IMR-90 (cell line): Measurements from ENCODE around the gene POU3F2. TPM values are rescaled to one million over a fixed set of nuclear protein-coding genes. Genes with fewer than 3 reads are reported as not detected.

Source experiments
- ATAC-seq: fragments of 200-7000 bp; cut with Tn5 transposase; 2 replicates; pipeline ENCODE4 v1.9.1; 2020; ENCODE audit warnings: low read depth, mild to moderate bottlenecking, moderate library complexity
- BruUV-seq: library from RNA; stranded (reverse); fragments of 400-500 nt; replicated peaks from 2 replicates; lab custom pipeline; 2021; lab: Mats Ljungman, UMichigan
- CTCF ChIA-PET: fragments of 300-600 bp; formaldehyde crosslinking; extraction: SDS; loops from one replicate; lab custom pipeline; 2021; ENCODE audit warnings: antibody characterized with exemption; lab: Yijun Ruan, JAX
- POLR2A ChIA-PET: fragments of 300-600 bp; sonication (Branson Sonifier 250); formaldehyde crosslinking; loops from one replicate; lab custom pipeline; 2022; ENCODE audit warnings: antibody characterized with exemption; ENCODE audit not compliant: unreplicated experiment; lab: Charles Lee
- DNase-seq: peaks from one replicate; pipeline ENCODE4 v3.0.0; 2013
- H2AFZ ChIP-seq: replicated peaks from 2 replicates; pipeline ENCODE3; 2013; ENCODE audit warnings: low read length, mild to moderate bottlenecking; ENCODE audit not compliant: poor library complexity
- H2AK5ac ChIP-seq: 2 replicates; pipeline ENCODE4 v1.6.1; 2013; ENCODE audit warnings: low read depth, low read length, inconsistent platforms
- H2AK9ac ChIP-seq: replicated peaks from 2 replicates; pipeline ENCODE3; 2013; ENCODE audit warnings: mild to moderate bottlenecking, low read depth, low read length, moderate library complexity; ENCODE audit not compliant: poor library complexity
- H2BK120ac ChIP-seq: 2 replicates; pipeline ENCODE4 v1.6.1; 2013; ENCODE audit warnings: low read depth, low read length, inconsistent platforms
- H2BK15ac ChIP-seq: 3 replicates; pipeline ENCODE4 v1.6.1; 2013; ENCODE audit warnings: low read depth, low read length, inconsistent platforms
- H2BK20ac ChIP-seq: 2 replicates; pipeline ENCODE4 v1.6.1; 2013; ENCODE audit warnings: low read depth, mild to moderate bottlenecking, inconsistent platforms, low read length, moderate library complexity
- H2BK5ac ChIP-seq: 2 replicates; pipeline ENCODE4 v1.6.1; 2013; ENCODE audit warnings: mild to moderate bottlenecking, low read depth, low read length, inconsistent platforms; ENCODE audit not compliant: poor library complexity, severe bottlenecking
- H3K14ac ChIP-seq: replicated peaks from 2 replicates; pipeline ENCODE4 v1.6.1; 2013; ENCODE audit warnings: low read depth, low read length, inconsistent platforms
- H3K18ac ChIP-seq: 2 replicates; pipeline ENCODE4 v1.6.1; 2013; ENCODE audit warnings: low read depth, low read length, control low read depth
- H3K23ac ChIP-seq: 2 replicates; pipeline ENCODE4 v1.6.1; 2013; ENCODE audit warnings: low read depth, low read length, inconsistent platforms
- H3K27ac ChIP-seq: 2 replicates; pipeline ENCODE4 v1.5.1; 2013; ENCODE audit warnings: mild to moderate bottlenecking, control low read depth, low read length; ENCODE audit not compliant: insufficient read depth
- H3K27me3 ChIP-seq: 2 replicates; pipeline ENCODE4 v1.6.1; 2013; ENCODE audit warnings: low read length; ENCODE audit not compliant: control insufficient read depth, insufficient read depth
- H3K36me3 ChIP-seq: 2 replicates; pipeline ENCODE4 v1.6.1; 2013; ENCODE audit warnings: low read length, mixed read lengths; ENCODE audit not compliant: control insufficient read depth, insufficient read depth
- H3K4ac ChIP-seq: 2 replicates; pipeline ENCODE4 v1.6.1; 2013; ENCODE audit warnings: low read depth, low read length, inconsistent platforms
- H3K4me1 ChIP-seq: 2 replicates; pipeline ENCODE4 v1.6.1; 2013; ENCODE audit warnings: low read length, mixed read lengths; ENCODE audit not compliant: control insufficient read depth, insufficient read depth
- H3K4me2 ChIP-seq: 2 replicates; pipeline ENCODE4 v1.6.1; 2013; ENCODE audit warnings: low read depth, mild to moderate bottlenecking, control low read depth, low read length, moderate library complexity
- H3K4me3 ChIP-seq: 2 replicates; pipeline ENCODE4 v1.5.1; 2013; ENCODE audit warnings: low read depth, mild to moderate bottlenecking, control low read depth, low read length, moderate library complexity; ENCODE audit not compliant: insufficient read depth
- H3K56ac ChIP-seq: 2 replicates; pipeline ENCODE4 v1.6.1; 2013; ENCODE audit warnings: low read length, inconsistent platforms; ENCODE audit not compliant: insufficient read depth; ENCODE audit errors: extremely low read depth
- H3K79me1 ChIP-seq, 2 experiments: 2 replicates each; pipeline ENCODE4 v1.6.1; 2013; ENCODE audit warnings: low read length in 2 of 2, inconsistent platforms in 1 of 2, low read depth in 1 of 2
- H3K9ac ChIP-seq: 2 replicates; pipeline ENCODE4 v1.6.1; 2013; ENCODE audit warnings: low read depth, low read length, control low read depth
- H3K9me1 ChIP-seq: 2 replicates; pipeline ENCODE4 v1.6.1; 2013; ENCODE audit warnings: low read length, inconsistent platforms; ENCODE audit not compliant: insufficient read depth
- H3K9me3 ChIP-seq: 2 replicates; pipeline ENCODE4 v1.6.1; 2013; ENCODE audit warnings: low read length; ENCODE audit not compliant: control insufficient read depth, insufficient read depth
- H4K20me1 ChIP-seq: 2 replicates; pipeline ENCODE4 v1.6.1; 2013; ENCODE audit warnings: low read length, inconsistent platforms; ENCODE audit not compliant: insufficient read depth
- H4K5ac ChIP-seq: 2 replicates; pipeline ENCODE4 v1.6.1; 2013; ENCODE audit warnings: mild to moderate bottlenecking, low read depth, low read length, control low read depth
- H4K8ac ChIP-seq, 2 experiments: 2 replicates each; pipeline ENCODE4 v1.6.1; 2013; ENCODE audit warnings: low read depth in 2 of 2, low read length in 2 of 2, control low read depth in 1 of 2, inconsistent platforms in 1 of 2
- H4K91ac ChIP-seq: 2 replicates; pipeline ENCODE4 v1.6.1; 2013; ENCODE audit warnings: low read depth, low read length, inconsistent platforms; ENCODE audit not compliant: insufficient read depth
- BHLHE40 ChIP-seq: fragments of 150-350 bp; IDR thresholded peaks from 2 replicates; pipeline ENCODE4 v1.6.1; 2016; ENCODE audit warnings: mild to moderate bottlenecking, low read depth, low read length
- CEBPB ChIP-seq: IDR thresholded peaks from 2 replicates; pipeline ENCODE4 v1.6.1; 2012; ENCODE audit warnings: low read depth, low read length, improper control_type of control experiment
- CHD1 ChIP-seq: IDR thresholded peaks from 2 replicates; pipeline ENCODE4 v1.6.1; 2012; ENCODE audit warnings: low read depth, low read length, improper control_type of control experiment
- FOS ChIP-seq: fragments of 150-350 bp; IDR thresholded peaks from 2 replicates; pipeline ENCODE4 v1.6.1; 2016; ENCODE audit warnings: low read depth, low read length
- MAFK ChIP-seq: IDR thresholded peaks from 2 replicates; pipeline ENCODE4 v1.6.1; 2012; ENCODE audit warnings: low read depth, low read length, improper control_type of control experiment
- MAZ ChIP-seq: IDR thresholded peaks from 2 replicates; pipeline ENCODE4 v1.6.1; 2012; ENCODE audit warnings: low read depth, mild to moderate bottlenecking, low read length, improper control_type of control experiment, moderate library complexity, borderline replicate concordance
- MXI1 ChIP-seq: IDR thresholded peaks from 2 replicates; pipeline ENCODE4 v1.6.1; 2012; ENCODE audit warnings: low read depth, mild to moderate bottlenecking, low read length, moderate library complexity, borderline replicate concordance
- NFE2L2 ChIP-seq: fragments of 150-350 bp; IDR thresholded peaks from 2 replicates; pipeline ENCODE4 v1.6.1; 2016; ENCODE audit warnings: low read depth, mild to moderate bottlenecking, low read length
- POLR2A ChIP-seq: IDR thresholded peaks from 2 replicates; pipeline ENCODE4 v1.6.1; 2012; ENCODE audit warnings: mild to moderate bottlenecking, low read depth, low read length
- RAD21 ChIP-seq: IDR thresholded peaks from 2 replicates; pipeline ENCODE4 v1.6.1; 2012; ENCODE audit warnings: low read length, improper control_type of control experiment
- RCOR1 ChIP-seq: IDR thresholded peaks from 2 replicates; pipeline ENCODE4 v1.6.1; 2012; ENCODE audit warnings: mild to moderate bottlenecking, low read length, improper control_type of control experiment; ENCODE audit not compliant: insufficient replicate concordance
- RFX5 ChIP-seq: IDR thresholded peaks from 2 replicates; pipeline ENCODE4 v1.8.0; 2012; ENCODE audit warnings: low read depth, mild to moderate bottlenecking, low read length, moderate library complexity
- SMC3 ChIP-seq: fragments of 150-350 bp; IDR thresholded peaks from 2 replicates; pipeline ENCODE4 v1.6.1; 2016; ENCODE audit warnings: low read depth, mild to moderate bottlenecking, antibody characterized with exemption, low read length, moderate library complexity
- WGBS, 2 experiments: methylation state at CpG; one replicate each; pipeline versions ENCODE4 v1.1.5 to v1.1.7; 2013; ENCODE audit warnings: missing lambda C conversion rate in 2 of 2; ENCODE audit not compliant: insufficient read length in 1 of 2; ENCODE audit errors: extremely low coverage in 2 of 2; 5-methylcytosine and 5-hydroxymethylcytosine counted together
- dilution Hi-C: fragments of 300-500 bp; cut with HindIII; formaldehyde crosslinking; loops from one replicate; pipeline ENCODE4 v1.14.3; 2018; ENCODE audit warnings: low sequenced_read_pairs; ENCODE audit not compliant: unreplicated experiment
- in situ Hi-C: fragments of 300-500 bp; cut with MboI; formaldehyde crosslinking; loops from 3 replicates; pipeline ENCODE4 v1.14.3; 2019; ENCODE audit warnings: low sequenced_read_pairs, inconsistent platforms, mixed read lengths
- intact Hi-C: fragments of 100-400 bp; cut with micrococcal nuclease; formaldehyde crosslinking; loops from 2 replicates; pipeline ENCODE4 v1.10.0; 2022
- polyA plus RNA-seq, 3 experiments: library from polyadenylated mRNA; depleted of rRNA; stranded (reverse); fragments of >200 nt; gene quantifications; 2 replicates each; pipeline ENCODE4 v1.2.3, GENCODE V29; 2012; ENCODE audit warnings: low replicate concordance in 1 of 3
- total RNA-seq: library from RNA; depleted of rRNA; stranded (reverse); fragments of >200 nt; gene quantifications from 2 replicates; pipeline ENCODE4 v1.2.3, GENCODE V29; 2012
- TF ChIP-seq, protein P1 (sequence below): fragments of 150-350 bp; IDR thresholded peaks from 2 replicates; pipeline ENCODE4 v1.6.1; 2017; ENCODE audit warnings: mild to moderate bottlenecking, antibody characterized with exemption, low read length, low read depth
- TF ChIP-seq, protein P2 (sequence below): conservative IDR thresholded peaks from 2 replicates; pipeline ENCODE4 v1.5.1; 2012; ENCODE audit warnings: mild to moderate bottlenecking, low read depth, low read length, improper control_type of control experiment
- TF ChIP-seq, protein P3 (sequence below): fragments of 150-350 bp; IDR thresholded peaks from 2 replicates; pipeline ENCODE4 v1.6.1; 2016; ENCODE audit warnings: low read depth, mild to moderate bottlenecking, low read length, moderate library complexity, borderline replicate concordance

POU3F2 gene
- total and polyA plus RNA-seq, 2 of the 4 experiments (the other 2 are of a cell fraction), result not detected

DNA sequence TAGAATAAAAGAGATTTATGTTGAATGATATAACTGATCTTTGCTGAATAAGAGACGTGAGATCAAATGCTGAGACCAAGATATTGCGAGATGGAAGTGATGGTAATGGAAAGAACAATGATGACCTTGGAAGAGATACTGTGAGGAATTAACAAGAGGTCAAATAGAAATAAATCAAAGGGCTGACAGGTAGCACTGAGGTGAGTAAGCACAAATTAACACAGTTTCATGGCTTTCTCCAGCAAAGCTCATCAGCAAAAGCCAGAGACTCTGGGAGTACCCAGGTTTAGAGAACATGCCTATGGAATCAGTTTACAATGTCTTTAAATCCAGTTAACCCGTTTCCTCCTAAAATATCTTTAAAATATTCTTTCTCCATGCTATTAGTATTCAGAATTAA is 53.3 kb downstream of the POU3F2 start:
- Histone ChIP-seq H3K18ac (no peak overlapping the region), H2AFZ (no peak overlapping the region), H2BK15ac (no peak overlapping the region), H2BK5ac (no peak overlapping the region), H3K4me1 (no peaks in the 10 kb centered on the region), H2AK9ac (no peak overlapping the region), H3K23ac (no peak overlapping the region), H4K91ac (no peak overlapping the region), H3K36me3 (0 out of 2 replicates have a peak, but pooled peaks cover 6% of the 10 kb centered on the region), H3K4me3 (no peak overlapping the region), H2AK5ac (no peak overlapping the region), H3K56ac (no peak overlapping the region), H4K5ac (no peak overlapping the region), H3K14ac (no peak overlapping the region), H2BK20ac (no peak overlapping the region), H2BK120ac (no peak overlapping the region), H3K9me3 (no peaks in the 10 kb centered on the region), H3K27ac (no peak overlapping the region), H3K9me1 (no peaks in the 10 kb centered on the region), H4K8ac (no peak overlapping the region), H3K79me1 (no peaks in the 10 kb centered on the region), H4K20me1 (no peaks in the 10 kb centered on the region), H3K4me2 (no peak overlapping the region), H3K9ac (no peak overlapping the region), H3K4ac (no peak overlapping the region), H3K27me3 (no peaks in the 10 kb centered on the region)
- ChIA-PET CTCF (interaction anchor here (1.4 kb wide), 1 partner anchor 9 kb away, joined by 3 read pairs; no protein-coding TSS in a partner anchor), POLR2A (no interaction called here)
- dilution Hi-C loops (no loop called here), in situ Hi-C loops (no loop called here), intact Hi-C loops (no loop called here)
- ATAC-seq (no peak), DNase-seq (no peak)
- 100% methylated on average over 2 of the region's 3 CpGs; no CpG with 5 or more reads in 1 of the 2 experiments for WGBS, 2 experiments
- BruUV-seq, result no TSS peak
- TF ChIP-seq FOS (no peak), MAFK (no peak), CEBPB (no peak), CHD1 (no peak), POLR2A (no peak), BHLHE40 (no peak), RCOR1 (no peak), SMC3 (no peak), MXI1 (no peak), NFE2L2 (no peak), RAD21 (no peak), RFX5 (no peak), MAZ (no peak)
- TF ChIP-seq, protein P1, sequence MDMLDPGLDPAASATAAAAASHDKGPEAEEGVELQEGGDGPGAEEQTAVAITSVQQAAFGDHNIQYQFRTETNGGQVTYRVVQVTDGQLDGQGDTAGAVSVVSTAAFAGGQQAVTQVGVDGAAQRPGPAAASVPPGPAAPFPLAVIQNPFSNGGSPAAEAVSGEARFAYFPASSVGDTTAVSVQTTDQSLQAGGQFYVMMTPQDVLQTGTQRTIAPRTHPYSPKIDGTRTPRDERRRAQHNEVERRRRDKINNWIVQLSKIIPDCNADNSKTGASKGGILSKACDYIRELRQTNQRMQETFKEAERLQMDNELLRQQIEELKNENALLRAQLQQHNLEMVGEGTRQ, result no peak
- TF ChIP-seq, protein P2, sequence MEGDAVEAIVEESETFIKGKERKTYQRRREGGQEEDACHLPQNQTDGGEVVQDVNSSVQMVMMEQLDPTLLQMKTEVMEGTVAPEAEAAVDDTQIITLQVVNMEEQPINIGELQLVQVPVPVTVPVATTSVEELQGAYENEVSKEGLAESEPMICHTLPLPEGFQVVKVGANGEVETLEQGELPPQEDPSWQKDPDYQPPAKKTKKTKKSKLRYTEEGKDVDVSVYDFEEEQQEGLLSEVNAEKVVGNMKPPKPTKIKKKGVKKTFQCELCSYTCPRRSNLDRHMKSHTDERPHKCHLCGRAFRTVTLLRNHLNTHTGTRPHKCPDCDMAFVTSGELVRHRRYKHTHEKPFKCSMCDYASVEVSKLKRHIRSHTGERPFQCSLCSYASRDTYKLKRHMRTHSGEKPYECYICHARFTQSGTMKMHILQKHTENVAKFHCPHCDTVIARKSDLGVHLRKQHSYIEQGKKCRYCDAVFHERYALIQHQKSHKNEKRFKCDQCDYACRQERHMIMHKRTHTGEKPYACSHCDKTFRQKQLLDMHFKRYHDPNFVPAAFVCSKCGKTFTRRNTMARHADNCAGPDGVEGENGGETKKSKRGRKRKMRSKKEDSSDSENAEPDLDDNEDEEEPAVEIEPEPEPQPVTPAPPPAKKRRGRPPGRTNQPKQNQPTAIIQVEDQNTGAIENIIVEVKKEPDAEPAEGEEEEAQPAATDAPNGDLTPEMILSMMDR, result no peak
- TF ChIP-seq, protein P3, sequence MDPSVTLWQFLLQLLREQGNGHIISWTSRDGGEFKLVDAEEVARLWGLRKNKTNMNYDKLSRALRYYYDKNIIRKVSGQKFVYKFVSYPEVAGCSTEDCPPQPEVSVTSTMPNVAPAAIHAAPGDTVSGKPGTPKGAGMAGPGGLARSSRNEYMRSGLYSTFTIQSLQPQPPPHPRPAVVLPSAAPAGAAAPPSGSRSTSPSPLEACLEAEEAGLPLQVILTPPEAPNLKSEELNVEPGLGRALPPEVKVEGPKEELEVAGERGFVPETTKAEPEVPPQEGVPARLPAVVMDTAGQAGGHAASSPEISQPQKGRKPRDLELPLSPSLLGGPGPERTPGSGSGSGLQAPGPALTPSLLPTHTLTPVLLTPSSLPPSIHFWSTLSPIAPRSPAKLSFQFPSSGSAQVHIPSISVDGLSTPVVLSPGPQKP, result no peak
